ENCODE measurements around the gene CEP120. TPM values are rescaled to one million over a fixed set of nuclear protein-coding genes. Genes with fewer than 3 reads are reported as not detected.

Gene CEP120
- total RNA-seq, 4 donors from 2014 or later: 14.3 to 24.1 (median 15.8) TPM

DNA sequence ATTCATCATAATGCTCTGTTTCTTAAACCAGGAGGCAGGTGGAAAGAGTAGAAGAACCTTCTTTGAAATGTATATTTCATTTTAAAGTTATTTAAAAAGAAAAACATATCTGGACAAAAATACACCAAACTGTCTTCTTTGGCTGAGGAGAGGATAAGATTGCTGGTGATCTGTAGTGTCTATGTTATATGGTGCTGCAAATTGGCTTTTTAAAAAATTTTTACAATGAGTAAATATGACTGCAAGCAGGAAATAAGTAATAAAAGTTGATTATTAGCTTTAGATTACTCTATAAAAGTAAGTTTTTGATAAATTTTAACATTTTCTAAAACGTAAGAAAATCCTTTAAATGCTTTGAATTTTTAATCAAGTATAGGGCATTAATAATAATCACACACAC, 64.9 kb downstream of the CEP120 start:
- Histone ChIP-seq H3K4me3 (no peak overlapping the region), H3K4me1 (peaks cover 0 to 39% (median 36%) of the 10 kb centered on the region in 4 donors), H3K9me3 (no peaks in the 10 kb centered on the region), H3K27me3 (no peaks in the 10 kb centered on the region), H3K27ac (replicated peaks in 1 of 4) (peak overlapping the region in 1 of 4 donors; percentile 13), H3K36me3 (peaks cover 0 to 30% (median 0%) of the 10 kb centered on the region in 4 donors)
- no peak for DNase-seq (ENCODE audit: extremely low spot score)
- intact Hi-C loops (cut with DNase I): no loop called here
- 45% methylated on average over 1 of the region's 1 CpG for WGBS
- no peak for TF ChIP-seq EP300 (IDR thresholded peaks at IDR 0.05)

DNA sequence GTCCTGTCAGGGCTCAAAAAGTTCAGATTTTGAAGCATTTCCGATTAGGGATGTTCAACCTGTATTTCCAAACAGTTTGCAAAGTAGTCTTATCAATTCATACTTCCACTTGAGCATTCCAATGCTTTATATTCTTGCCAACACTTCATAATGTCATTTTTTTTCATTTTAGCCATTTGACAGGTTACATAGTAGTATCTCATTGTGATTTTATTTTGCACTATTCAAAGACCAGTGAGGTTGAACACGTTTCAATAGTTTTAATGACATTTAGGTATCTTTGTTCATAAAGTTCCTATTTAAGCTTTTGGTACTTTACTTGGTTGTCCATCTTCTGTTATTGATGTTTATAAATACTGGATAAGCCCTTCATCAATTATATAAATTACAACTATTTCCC, 71.4 kb downstream of the CEP120 start:
- H3K9me3 ChIP-seq: no peaks in the 10 kb centered on the region
- no peak overlapping the region for H3K4me3 ChIP-seq
- peaks cover 0 to 35% (median 11%) of the 10 kb centered on the region in 4 donors for H3K36me3 ChIP-seq
- H3K27ac ChIP-seq (replicated peaks in 1 of 4): no peak overlapping the region
- WGBS: 94% methylated on average over 2 of the region's 2 CpGs
- no peak for DNase-seq (ENCODE audit: extremely low spot score)
- TF ChIP-seq POLR2A (IDR thresholded peaks at IDR 0.05; ENCODE audit: low read depth) (no peak), POLR2AphosphoS5 (IDR thresholded peaks at IDR 0.05) (no peak), EP300 (IDR thresholded peaks at IDR 0.05) (no peak)
- TF ChIP-seq, protein P1, sequence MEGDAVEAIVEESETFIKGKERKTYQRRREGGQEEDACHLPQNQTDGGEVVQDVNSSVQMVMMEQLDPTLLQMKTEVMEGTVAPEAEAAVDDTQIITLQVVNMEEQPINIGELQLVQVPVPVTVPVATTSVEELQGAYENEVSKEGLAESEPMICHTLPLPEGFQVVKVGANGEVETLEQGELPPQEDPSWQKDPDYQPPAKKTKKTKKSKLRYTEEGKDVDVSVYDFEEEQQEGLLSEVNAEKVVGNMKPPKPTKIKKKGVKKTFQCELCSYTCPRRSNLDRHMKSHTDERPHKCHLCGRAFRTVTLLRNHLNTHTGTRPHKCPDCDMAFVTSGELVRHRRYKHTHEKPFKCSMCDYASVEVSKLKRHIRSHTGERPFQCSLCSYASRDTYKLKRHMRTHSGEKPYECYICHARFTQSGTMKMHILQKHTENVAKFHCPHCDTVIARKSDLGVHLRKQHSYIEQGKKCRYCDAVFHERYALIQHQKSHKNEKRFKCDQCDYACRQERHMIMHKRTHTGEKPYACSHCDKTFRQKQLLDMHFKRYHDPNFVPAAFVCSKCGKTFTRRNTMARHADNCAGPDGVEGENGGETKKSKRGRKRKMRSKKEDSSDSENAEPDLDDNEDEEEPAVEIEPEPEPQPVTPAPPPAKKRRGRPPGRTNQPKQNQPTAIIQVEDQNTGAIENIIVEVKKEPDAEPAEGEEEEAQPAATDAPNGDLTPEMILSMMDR (IDR thresholded peaks at IDR 0.05): no peak
- intact Hi-C loops (cut with DNase I): no loop called here
- no peaks in the 10 kb centered on the region for H3K4me1 ChIP-seq
- no peaks in the 10 kb centered on the region for H3K27me3 ChIP-seq

DNA sequence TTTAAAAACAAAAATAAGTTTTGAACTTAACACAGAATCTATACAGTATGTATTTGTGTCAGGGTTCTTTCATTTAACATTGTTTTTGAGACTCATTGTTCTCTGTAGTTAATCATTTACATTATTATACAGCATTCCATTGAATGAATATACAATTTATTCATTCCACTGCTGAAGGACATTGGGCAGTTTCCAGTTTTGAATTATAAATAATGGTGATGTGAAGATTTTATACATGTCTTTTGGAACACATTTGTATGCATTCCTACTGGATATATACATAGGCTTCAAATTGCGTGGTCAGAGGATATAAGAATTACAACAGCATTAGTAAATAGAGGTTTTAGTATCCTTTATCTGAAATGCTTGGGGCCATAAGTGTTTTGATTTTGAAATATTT, 72.0 kb downstream of the CEP120 start:
- no peaks in the 10 kb centered on the region for H3K9me3 ChIP-seq
- intact Hi-C loops (cut with DNase I): no loop called here
- WGBS: 79% methylated on average over 1 of the region's 1 CpG

DNA sequence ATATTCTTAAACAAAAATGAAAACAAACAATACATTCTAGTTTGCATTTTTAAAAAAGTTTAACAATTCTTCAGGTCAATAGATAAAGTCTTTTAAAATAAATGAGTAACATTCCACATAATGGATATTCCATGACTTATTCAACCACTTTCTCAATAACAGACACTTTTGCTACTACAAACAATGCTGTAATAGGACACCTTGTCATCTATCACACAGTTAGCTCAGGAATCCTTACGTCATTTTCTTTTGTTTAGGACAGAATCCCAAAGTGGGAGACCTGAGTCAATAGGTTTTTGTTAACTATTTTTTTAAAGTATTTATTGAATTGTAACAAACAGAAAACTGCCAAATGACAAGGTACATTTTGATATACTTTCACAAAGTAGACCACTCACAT, 72.5 kb downstream of the CEP120 start:
- no peak for DNase-seq (ENCODE audit: extremely low spot score)
- H3K4me1 ChIP-seq: no peaks in the 10 kb centered on the region
- intact Hi-C loops (cut with DNase I): no loop called here
- H3K36me3 ChIP-seq: peaks cover 0 to 35% (median 13%) of the 10 kb centered on the region in 4 donors
- TF ChIP-seq EP300 (IDR thresholded peaks at IDR 0.05) (no peak), POLR2A (IDR thresholded peaks at IDR 0.05; ENCODE audit: low read depth) (no peak), POLR2AphosphoS5 (IDR thresholded peaks at IDR 0.05) (no peak)
- TF ChIP-seq, protein P1 (IDR thresholded peaks at IDR 0.05): no peak
- no peak overlapping the region for H3K27ac ChIP-seq (replicated peaks in 1 of 4)
- H3K9me3 ChIP-seq: no peaks in the 10 kb centered on the region
- H3K4me3 ChIP-seq: no peak overlapping the region
- H3K27me3 ChIP-seq: no peaks in the 10 kb centered on the region
- 82% methylated on average over 1 of the region's 1 CpG for WGBS

More for the DNA sequence above, 72.0 kb downstream of the CEP120 start:
- TF ChIP-seq POLR2A (IDR thresholded peaks at IDR 0.05; ENCODE audit: low read depth) (no peak), EP300 (IDR thresholded peaks at IDR 0.05) (no peak)
- DNase-seq (ENCODE audit: extremely low spot score): no peak
- Histone ChIP-seq H3K4me1 (no peaks in the 10 kb centered on the region), H3K4me3 (no peak overlapping the region), H3K27me3 (no peaks in the 10 kb centered on the region), H3K27ac (replicated peaks in 1 of 4) (no peak overlapping the region), H3K36me3 (peaks cover 0 to 36% (median 13%) of the 10 kb centered on the region in 4 donors)

DNA sequence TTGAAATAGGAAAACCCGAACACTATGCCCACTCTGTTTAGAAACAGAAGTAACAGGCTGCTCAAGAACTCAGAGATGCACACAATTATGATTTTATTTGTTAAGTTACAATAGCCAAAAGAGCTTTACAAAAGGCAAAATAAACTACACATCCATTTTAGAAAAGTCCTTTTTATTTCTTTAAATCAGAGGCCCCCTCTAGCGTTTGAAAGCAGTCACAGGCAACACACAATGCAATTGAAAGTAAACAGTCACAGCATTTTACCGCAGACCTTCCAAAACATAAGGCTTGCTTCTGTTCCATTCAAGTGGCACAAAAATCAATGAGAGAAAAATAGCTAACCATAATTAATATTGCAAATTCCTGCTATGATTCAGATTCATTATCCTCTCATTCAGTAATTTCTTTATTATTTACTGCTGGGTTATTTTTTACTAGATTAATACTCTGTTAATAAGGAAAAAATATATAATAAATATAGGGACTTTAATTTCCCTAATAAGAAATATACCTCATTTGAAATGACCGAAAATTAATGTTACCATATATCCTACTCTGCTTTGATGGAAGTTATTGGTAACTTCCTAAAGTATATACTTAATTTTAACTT, 78.3 kb downstream of the CEP120 start:
- no peak for TF ChIP-seq POLR2AphosphoS5 (IDR thresholded peaks at IDR 0.05)
- TF ChIP-seq POLR2A (IDR thresholded peaks at IDR 0.05; ENCODE audit: low read depth): no peak
- TF ChIP-seq EP300 (IDR thresholded peaks at IDR 0.05): no peak
- TF ChIP-seq, protein P1 (IDR thresholded peaks at IDR 0.05): peak; percentile 63 to 71 (median 67)
- H3K4me1 ChIP-seq: peaks cover 0 to 14% (median 11%) of the 10 kb centered on the region in 4 donors
- H3K9me3 ChIP-seq: no peaks in the 10 kb centered on the region
- WGBS: 57% methylated on average over 4 of the region's 4 CpGs
- no peak for DNase-seq (ENCODE audit: extremely low spot score)
- no peaks in the 10 kb centered on the region for H3K27me3 ChIP-seq
- peaks cover 0 to 32% (median 12%) of the 10 kb centered on the region in 4 donors for H3K36me3 ChIP-seq
- intact Hi-C loops (cut with DNase I): loop anchor here (10.0 kb wide), 2 partner anchors 440 to 640 kb away; no protein-coding TSS in a partner anchor
- no peak overlapping the region for H3K27ac ChIP-seq (replicated peaks in 1 of 4)
- H3K4me3 ChIP-seq: no peak overlapping the region

Measured in esophagus muscularis mucosa (tissue), 4 donors.